HUES6 (cell line): ENCODE results near the gene CYP11A1.
A peak's percentile ranks its signal among the peaks of the same experiment; 100 is the strongest.

Experiments
- H3K27ac ChIP-seq: 2 replicates; pipeline ENCODE4 v1.7.0; 2013; ENCODE audit warnings: low read depth, mild to moderate bottlenecking, low read length, inconsistent platforms
- H3K27me3 ChIP-seq: 2 replicates; pipeline ENCODE4 v1.6.1; 2013; ENCODE audit warnings: low read length; ENCODE audit not compliant: control insufficient read depth, insufficient read depth
- H3K36me3 ChIP-seq: 2 replicates; pipeline ENCODE4 v1.6.1; 2013; ENCODE audit warnings: low read length; ENCODE audit not compliant: control insufficient read depth, insufficient read depth
- H3K4me1 ChIP-seq: 2 replicates; pipeline ENCODE4 v1.6.1; 2013; ENCODE audit warnings: low read length; ENCODE audit not compliant: control insufficient read depth, insufficient read depth
- H3K4me3 ChIP-seq: 2 replicates; pipeline ENCODE4 v1.5.1; 2013; ENCODE audit warnings: low read depth, low read length
- H3K9ac ChIP-seq: one replicate; pipeline ENCODE4 v1.6.1; 2013; ENCODE audit warnings: mild to moderate bottlenecking, low read length
- H3K9me3 ChIP-seq: 2 replicates; pipeline ENCODE4 v1.6.1; 2013; ENCODE audit warnings: low read depth, low read length; ENCODE audit not compliant: control insufficient read depth, insufficient read depth

The CYP11A1 gene

GRCh38 chr15:74290645-74291044 is 76.8 kb downstream of the CYP11A1 start:
- Histone ChIP-seq H3K27ac (peak overlapping the region; percentile 15; the same call in 1 of the 2 replicates), H3K4me3 (peak overlapping the region; percentile 45; the same call in 1 of the 2 replicates), H3K36me3 (no peaks in the 10 kb centered on the region), H3K9me3 (no peaks in the 10 kb centered on the region), H3K4me1 (peaks cover 27% of the 10 kb centered on the region), H3K27me3 (peaks cover 58% of the 10 kb centered on the region), H3K9ac (peak overlapping the region; percentile 61)

DNA sequence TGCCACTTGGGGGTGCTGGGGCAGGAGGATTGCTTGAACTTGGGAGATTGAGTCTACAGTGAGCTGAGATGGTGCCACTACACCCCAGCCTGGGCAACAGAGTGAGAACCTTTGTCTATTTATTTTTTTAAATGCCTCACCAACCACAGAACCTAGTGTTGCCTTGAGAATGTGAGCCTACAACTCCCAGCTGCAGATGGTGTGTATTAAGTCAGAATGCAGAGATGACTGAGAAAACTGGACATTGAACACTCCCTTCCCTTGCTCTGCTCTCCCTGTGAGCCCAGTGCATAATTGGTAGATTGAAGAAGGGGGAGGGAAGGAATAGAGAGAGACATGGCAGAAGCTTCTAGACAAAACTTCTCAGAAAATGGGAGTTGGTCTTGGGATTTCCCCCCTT is 77.8 kb downstream of the CYP11A1 start:
- peaks cover 53% of the 10 kb centered on the region for H3K27me3 ChIP-seq
- H3K4me3 ChIP-seq: no peak overlapping the region
- peaks cover 27% of the 10 kb centered on the region for H3K4me1 ChIP-seq
- no peak overlapping the region for H3K27ac ChIP-seq
- no peak overlapping the region for H3K9ac ChIP-seq
- no peaks in the 10 kb centered on the region for H3K9me3 ChIP-seq
- no peaks in the 10 kb centered on the region for H3K36me3 ChIP-seq
